K562 treated with DMSO at 1 percent for 24 hours (cell line): Measurements from ENCODE around the gene WDR45. TPM values are rescaled to one million over a fixed set of nuclear protein-coding genes. Genes with fewer than 3 reads are reported as not detected.

Experiments used
- total RNA-seq: library from RNA; unstranded; fragments of 300-600 nt; gene quantifications from 2 replicates; pipeline ENCODE4 v1.2.3, GENCODE V29; 2022; ENCODE audit warnings: low read depth; ENCODE audit not compliant: insufficient read depth

Gene WDR45
- 119 and 121 TPM in 2 replicates for total RNA-seq

GRCh38 chrX:49079489-49080428 lies at the start of gene WDR45:
Gene WDR45 (minus strand): TSS chrX:49079887. CDS start chrX:49078095, 1,792 bp downstream.

GRCh38 chrX:49073601-49074575 lies 5.8 kb downstream of the WDR45 start, which contains the start of gene PRAF2:
Gene PRAF2 (minus strand): TSS chrX:49074002. CDS start chrX:49073987, 15 bp downstream.

GRCh38 chrX:49058794-49059193 lies 20.9 kb downstream of the WDR45 start, which contains the start of gene CCDC120:
Gene CCDC120 (plus strand): TSS chrX:49058999. CDS start chrX:49062042, 3,043 bp downstream.

DNA sequence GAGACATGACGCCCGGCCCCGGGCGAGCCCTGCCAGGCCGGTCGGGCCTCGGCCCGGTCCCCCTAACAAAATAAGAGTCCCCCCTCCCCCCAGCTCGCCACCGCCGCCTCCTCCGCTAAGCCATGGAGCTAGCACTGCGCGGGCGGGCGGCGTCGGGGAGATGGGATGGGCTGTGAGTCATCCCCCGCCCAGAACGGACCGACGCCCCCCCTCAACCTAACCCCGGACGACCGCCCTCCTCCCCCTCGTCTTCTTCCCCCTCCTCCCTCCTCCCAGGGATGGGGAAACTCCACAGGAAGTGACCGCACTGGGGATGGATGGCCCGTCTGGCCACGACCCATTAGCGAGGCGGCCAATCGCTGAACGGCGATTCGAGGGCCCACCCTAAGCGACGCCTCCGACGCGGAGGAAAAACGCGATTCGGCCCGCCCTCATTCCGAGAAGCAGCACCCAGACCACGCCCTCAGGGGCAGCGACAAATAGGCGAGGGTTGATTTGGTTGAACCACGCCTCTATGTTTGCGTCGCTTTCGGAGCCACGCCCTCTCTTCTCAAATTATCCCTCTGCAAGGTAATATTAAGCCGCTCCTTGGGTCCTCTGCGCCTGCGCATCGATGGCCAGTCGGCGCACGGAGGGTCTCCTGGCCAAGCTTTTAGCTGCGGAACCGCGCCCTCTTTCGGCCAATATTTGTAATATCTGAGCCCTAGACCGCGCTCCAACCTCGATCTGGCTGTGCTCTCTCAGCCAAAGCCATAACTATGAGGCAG lies 36.3 kb downstream of the WDR45 start, which contains the start of gene TFE3:
TSS of gene TFE3 (minus strand) at position 138 of the 767 bp plus-strand sequence. CDS start at position 7, 131 bp downstream.

Other genes starting within 250 kb of the WDR45 start
- 0.83 and 1.0 TPM in 2 replicates for gene PCSK1N, start 244.3 kb downstream of the WDR45 start, total RNA-seq
- gene TIMM17B, start 182.1 kb downstream of the WDR45 start, total RNA-seq, result 291 and 301 TPM in 2 replicates
- gene PQBP1, start 182.0 kb downstream of the WDR45 start, total RNA-seq, result 255 and 262 TPM in 2 replicates
- gene SLC35A2, start 168.2 kb downstream of the WDR45 start, total RNA-seq, result 46.8 and 64.8 TPM in 2 replicates
- 235 and 254 TPM in 2 replicates for gene PIM2, start 160.9 kb downstream of the WDR45 start, total RNA-seq
- gene OTUD5, start 122.3 kb downstream of the WDR45 start, total RNA-seq, result 98.8 and 105 TPM in 2 replicates
- 4.6 and 5.6 TPM in 2 replicates for gene KCND1, start 108.0 kb downstream of the WDR45 start, total RNA-seq
- 36.8 and 37.5 TPM in 2 replicates for gene GRIPAP1, start 77.6 kb downstream of the WDR45 start, total RNA-seq
- 51.1 and 52.9 TPM in 2 replicates for gene TFE3, start 36.5 kb downstream of the WDR45 start, total RNA-seq
- gene CCDC120, start 20.9 kb downstream of the WDR45 start, total RNA-seq, result 7.4 and 7.9 TPM in 2 replicates
- 4.7 and 6.1 TPM in 2 replicates for gene PRAF2, start 5.9 kb downstream of the WDR45 start, total RNA-seq
- 51.0 and 57.4 TPM in 2 replicates for gene GPKOW, start 43.8 kb upstream of the WDR45 start, total RNA-seq
- 3.8 and 4.0 TPM in 2 replicates for gene MAGIX, start 82.9 kb upstream of the WDR45 start, total RNA-seq
- 185 and 190 TPM in 2 replicates for gene PLP2, start 92.0 kb upstream of the WDR45 start, total RNA-seq
- 40.0 and 41.6 TPM in 2 replicates for gene PRICKLE3, start 106.5 kb upstream of the WDR45 start, total RNA-seq
- gene SYP, start 120.3 kb upstream of the WDR45 start, total RNA-seq, result 0.41 and 1.2 TPM in 2 replicates
- gene CACNA1F, start 153.5 kb upstream of the WDR45 start, total RNA-seq, result 0.09 and 0.19 TPM in 2 replicates
- gene CCDC22, start 155.6 kb upstream of the WDR45 start, total RNA-seq, result 31.9 and 34.0 TPM in 2 replicates
- gene FOXP3, start 184.8 kb upstream of the WDR45 start, total RNA-seq, result 0.22 and 0.63 TPM in 2 replicates
- gene PPP1R3F, start 189.9 kb upstream of the WDR45 start, total RNA-seq, result 2.8 and 3.7 TPM in 2 replicates
- not detected in 2 replicates for gene GAGE10, start 223.8 kb upstream of the WDR45 start, total RNA-seq
- gene GAGE12J, start 242.2 kb upstream of the WDR45 start, total RNA-seq, result not detected in 2 replicates